Caki2 (cell line): ENCODE measurements around the gene GMPR. TPM values are rescaled to one million over a fixed set of nuclear protein-coding genes. Genes with fewer than 3 reads are reported as not detected.

Source experiments
- DNase-seq: peaks from one replicate; pipeline ENCODE4 v3.0.0-alpha.2; 2015; ENCODE audit warnings: low read depth
- in situ Hi-C: cut with HindIII; loops from 2 replicates; pipeline ENCODE4 v1.10.0; 2016; ENCODE audit warnings: low sequenced_read_pairs, low pct_unique_long_range_greater_than_20kb, mixed read lengths
- total RNA-seq: library from RNA; depleted of rRNA; stranded (reverse); fragments of >200 nt; shearing (Covaris generic); gene quantifications from 2 replicates; pipeline ENCODE4 v1.2.3, GENCODE V29; 2014; ENCODE audit warnings: low replicate concordance

Gene GMPR
- total RNA-seq, 1 experiment from 2014 or later = not detected

GRCh38 chr6:16314296-16314695 lies 75.9 kb downstream of the GMPR start:
- no peak for DNase-seq
- in situ Hi-C loops = no loop called here

DNA sequence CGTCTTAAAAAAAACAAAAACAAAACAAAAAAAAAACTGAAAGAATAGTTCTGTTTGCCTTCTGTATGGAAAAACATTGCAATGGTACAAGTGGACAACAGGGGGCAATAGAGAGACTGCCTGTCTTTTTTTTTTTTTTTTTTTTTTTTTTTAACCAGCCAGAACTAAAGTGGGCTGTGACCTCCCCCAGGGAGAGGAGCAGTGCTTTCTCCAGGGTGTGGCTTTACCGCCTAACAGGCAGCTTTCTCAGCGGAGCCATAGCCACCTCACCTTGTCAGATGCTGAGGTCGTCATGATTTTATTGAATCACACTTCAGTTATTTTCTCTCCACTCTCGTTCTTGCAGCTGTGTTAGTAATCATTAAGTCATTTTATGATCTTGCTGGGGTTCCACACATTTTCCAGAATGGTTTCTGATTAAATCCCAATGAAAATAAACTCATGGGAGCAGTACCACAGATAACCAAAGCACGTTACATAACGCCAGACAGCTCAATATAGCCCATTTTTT lies 78.4 kb downstream of the GMPR start:
- in situ Hi-C loops = no loop called here
- DNase-seq = peak; percentile 73

- no peak for DNase-seq
- in situ Hi-C loops = no loop called here
These were observed 80.2 kb downstream of the GMPR start for GRCh38 chr6:16318538-16318937.

DNA sequence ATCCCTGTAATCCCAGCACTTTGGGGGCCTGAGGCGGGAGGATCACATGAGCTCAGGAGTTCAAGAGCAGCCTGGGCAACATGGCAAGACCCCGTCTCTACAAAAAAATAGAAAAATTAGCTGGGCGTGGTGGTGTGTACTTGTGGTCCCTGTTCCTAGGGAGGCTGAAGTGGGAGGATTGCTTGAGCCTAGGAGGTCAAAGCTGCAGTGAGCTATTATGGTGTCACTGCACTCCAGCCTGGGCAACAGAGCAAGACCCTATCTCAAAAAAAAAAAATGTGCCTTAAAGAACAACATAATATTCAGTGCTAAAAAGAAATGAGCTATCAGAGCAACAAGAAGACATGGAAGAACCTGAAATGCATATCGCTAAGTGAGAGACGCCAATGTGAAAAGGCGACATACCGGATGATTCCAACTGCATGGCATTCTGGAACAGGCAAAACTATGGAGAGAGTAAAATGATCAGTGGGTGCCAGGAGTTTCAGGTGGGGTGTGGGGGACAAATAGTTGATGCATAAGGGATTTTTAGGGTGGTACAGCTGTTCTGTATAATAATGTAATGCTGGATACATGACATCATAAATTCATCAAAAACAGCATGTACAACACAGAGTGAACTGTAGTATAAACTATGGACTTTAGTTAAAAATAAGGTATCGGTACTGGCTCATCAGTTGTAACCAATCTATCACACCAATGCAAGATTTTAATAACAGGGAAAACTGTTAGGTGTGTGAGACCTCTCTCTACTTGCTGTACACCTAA lies 80.8 kb downstream of the GMPR start:
- no peak for DNase-seq
- in situ Hi-C loops = no loop called here

GRCh38 chr6:16319813-16320532 lies 81.6 kb downstream of the GMPR start:
- in situ Hi-C loops = no loop called here
- peak; percentile 60 for DNase-seq

DNA sequence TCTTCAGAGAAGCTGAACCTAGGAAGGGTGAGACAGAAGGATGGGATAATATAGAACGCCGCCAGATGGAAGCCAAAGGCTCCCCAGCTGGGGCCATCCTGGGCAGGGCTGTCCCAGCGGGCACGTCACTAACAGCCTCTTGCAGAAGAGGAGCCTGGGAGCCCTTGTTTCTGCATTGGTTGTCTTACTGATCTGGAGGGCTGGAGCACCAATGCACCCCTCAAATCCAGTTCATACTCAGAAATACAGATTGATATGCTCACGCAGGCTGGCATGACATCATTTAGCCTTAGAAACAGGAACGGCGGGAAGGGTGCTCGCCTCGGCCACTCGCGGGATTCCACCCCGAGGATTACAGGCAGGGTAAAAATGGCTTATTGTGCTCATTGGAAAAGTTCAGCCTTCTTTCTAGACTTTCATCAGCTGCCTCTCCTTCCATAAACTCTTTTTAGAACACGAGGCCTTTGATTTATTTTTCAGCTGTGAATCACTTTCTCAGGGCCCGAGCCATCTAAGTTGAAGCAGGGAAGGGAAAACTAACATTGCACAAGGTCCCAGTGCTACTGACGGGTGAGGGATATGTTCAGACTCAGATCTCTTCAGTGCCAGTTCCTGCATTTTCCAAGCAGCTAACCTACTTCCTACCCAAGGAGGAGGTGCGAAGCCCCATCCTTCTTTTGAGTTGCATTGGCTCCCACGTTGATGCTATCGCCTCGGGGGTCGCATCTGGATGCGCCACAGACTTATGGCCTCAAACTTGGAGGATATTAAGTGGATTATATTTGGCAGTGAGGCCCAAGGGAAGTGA lies 82.3 kb downstream of the GMPR start:
- DNase-seq = no peak
- in situ Hi-C loops = no loop called here

GRCh38 chr6:16321341-16321710 lies 82.9 kb downstream of the GMPR start:
- in situ Hi-C loops = no loop called here
- no peak for DNase-seq

GRCh38 chr6:16321826-16322225 lies 83.4 kb downstream of the GMPR start:
- in situ Hi-C loops = no loop called here
- DNase-seq = no peak

DNA sequence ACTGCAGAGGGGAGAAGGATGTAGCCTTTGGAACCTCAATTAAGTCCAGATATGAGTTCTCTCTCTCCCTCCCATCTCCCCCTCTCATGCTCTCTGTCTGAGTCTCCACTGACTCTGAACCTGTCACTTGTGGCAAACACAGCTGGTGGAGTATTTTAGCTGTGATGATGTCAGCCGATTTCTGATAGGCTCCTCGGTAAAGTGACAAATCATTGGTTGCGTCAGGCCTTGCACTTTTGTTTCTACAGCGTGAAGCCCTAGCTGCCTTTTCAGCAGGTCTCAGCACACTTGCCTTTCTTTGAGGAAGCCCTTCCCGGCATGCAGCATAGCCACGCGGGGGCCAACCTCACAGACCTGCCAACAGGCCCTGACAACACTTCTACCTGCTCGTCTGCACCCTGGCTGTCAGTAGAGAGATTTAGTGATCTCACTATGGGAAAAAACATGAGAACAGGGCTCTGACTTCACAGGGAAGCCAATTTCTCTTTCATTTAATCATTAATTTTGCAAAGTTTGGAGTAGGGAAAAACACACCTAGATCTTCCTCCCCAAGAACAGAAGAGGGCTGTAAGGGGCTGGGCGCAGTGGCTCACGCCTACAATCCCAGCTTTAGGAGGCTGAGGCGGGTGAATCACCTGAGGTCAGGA lies 84.4 kb downstream of the GMPR start:
- in situ Hi-C loops = no loop called here
- DNase-seq = peak; percentile 58

- in situ Hi-C loops = no loop called here
- DNase-seq = no peak
These were observed 85.8 kb downstream of the GMPR start for GRCh38 chr6:16324184-16324583.

DNA sequence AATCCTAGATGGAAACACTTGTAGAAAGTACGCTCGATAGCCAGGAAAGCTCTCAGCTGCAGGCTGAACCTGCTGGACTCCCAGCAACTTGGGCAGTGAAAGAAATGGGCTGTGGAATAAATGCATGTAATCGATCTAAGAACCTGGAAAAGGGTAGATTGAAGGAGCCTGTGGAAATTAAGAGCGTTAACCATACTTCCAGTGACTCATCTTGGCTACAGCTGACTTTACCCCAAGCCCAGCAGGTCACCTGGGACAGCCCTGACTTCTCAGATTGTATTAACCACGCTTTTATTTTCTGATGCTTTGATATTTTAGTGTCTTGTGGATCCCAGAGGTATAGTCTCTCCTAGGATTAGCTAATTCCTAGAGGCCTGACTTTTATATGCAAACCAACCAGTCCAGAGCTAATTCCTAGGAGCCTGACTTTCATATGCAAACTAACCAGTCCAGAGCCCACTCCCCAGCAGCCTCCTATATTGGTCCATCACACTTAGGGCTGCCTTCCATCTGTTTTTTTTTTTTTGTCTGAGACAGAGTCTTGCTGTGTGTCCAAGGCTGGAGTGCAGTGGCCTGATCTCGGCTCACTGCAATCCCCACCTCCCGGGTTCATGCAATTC lies 86.3 kb downstream of the GMPR start:
- DNase-seq = no peak
- in situ Hi-C loops = no loop called here

DNA sequence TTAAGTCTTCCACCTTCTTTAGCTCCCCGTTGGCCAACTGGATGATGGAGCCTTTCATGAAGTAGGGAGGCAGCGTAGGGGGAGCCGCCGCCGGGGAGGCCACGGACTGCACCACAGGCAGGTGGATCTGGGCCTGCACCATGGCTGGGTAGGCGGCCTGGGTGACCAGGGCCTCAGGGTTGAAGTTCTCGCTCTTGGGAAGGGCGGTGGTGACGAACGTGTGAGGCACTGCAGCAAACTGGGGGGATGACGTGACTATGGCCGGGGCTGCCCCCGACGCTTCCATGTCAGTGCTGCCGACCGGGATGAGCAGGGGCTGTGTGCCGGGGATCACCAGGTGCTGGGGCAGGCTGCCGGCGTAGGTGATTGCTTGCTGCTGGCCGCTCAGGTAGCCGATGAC lies 88.1 kb downstream of the GMPR start:
- DNase-seq = no peak
- in situ Hi-C loops = no loop called here

DNA sequence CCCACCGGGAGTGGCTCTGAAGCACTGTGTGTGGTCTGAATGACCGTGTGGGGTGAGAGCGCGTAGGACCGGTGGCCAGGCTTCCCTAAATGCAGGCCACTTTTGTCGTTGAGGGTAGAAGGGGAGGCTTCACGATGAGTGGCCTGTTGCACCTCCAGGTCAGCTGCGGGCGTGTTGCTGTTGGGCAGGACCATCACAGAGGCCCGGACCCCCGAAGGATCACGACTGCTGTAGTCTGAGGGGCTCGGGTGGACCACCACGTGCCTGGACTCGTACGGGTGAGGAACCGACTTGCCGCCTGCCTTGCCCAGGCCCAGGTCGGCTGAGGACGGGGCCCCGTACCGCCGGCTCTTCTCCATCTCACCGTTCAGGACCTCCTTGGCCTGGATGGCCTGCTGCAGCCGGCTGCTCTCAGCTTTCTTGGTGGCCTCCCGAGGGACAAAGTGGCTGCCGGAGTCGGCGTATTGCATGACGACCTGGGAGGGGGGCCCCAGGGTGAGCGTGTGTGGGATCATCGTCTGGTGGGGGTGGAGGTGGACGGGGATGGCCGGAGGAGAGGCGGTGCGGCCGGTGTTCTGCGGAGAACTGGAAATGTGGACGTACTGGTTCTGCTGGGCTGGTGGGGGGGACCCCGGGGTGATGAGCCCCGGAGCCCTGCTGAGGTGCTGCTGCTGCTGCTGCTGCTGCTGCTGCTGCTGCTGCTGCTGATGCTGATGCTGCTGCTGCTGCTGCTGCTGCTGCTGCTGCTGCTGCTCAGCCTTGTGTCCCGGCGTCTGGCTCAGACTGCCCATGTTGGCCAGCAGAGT lies 88.8 kb downstream of the GMPR start:
- in situ Hi-C loops = no loop called here
- DNase-seq = no peak

DNA sequence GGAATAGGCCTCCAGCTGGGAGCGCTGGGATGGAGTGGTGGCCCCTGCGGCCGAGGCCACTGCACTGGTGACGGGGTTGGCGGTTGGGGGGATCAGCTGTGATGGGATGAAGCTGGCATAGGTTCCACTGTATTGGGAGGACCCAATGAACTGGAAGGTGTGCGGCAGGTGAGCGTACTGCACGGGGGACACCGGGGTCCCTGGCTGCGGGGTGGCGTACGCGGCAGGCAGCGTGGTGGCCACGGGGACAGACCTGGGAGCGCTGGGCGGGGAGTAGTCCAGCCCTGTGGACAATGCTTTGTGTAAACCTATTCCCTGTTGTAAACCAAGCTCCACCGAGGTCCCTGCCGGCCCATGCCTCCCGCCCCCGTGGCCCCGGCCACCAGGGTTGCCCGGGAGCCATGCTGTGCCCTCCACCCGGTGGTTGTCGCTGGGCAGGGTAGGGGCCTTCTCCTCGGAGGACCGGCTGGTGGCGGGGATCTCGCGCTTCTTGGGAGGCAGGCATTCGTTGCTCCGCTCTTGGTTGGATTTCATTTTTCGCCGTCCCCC lies 89.5 kb downstream of the GMPR start:
- DNase-seq = no peak
- in situ Hi-C loops = no loop called here

GRCh38 chr6:16329233-16329632 lies 90.8 kb downstream of the GMPR start:
- in situ Hi-C loops = no loop called here
- DNase-seq = no peak

DNA sequence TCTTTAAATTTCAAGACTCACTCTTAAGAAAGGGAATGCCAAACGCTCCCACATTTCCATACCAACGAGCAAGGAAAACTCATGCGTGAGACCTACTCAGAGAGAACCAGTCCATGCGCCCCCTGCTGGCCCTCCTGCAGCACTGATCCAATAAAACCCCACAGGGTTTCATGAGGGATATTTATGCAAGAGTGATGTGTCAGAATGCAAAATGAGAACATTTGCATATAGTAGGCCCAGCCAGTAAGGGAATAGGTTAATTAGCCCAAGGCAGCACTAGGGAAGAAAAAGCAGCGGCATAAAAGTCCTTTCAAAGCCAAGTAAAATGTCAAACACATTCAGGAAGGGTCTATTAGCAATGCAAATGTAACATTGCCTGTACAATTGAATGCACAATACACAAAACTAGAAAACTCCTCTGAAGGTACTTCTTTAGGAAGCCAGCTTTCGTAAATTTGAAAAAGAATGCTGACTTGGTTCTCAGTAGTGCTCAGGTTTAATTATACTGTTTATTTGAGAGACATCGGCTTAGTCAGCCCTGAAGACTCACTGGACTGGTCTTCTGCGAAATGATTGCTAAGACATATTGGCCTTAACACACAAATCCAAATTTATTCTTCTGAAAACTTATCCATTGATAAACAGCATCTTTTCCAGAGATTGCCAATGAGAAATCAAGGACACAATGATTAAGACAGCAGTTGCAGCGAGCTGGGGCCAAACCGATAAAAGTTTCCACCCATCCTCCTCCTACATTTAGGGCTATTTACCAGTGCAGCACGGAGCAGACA lies 93.2 kb downstream of the GMPR start:
- DNase-seq = peak; percentile 71
- in situ Hi-C loops = no loop called here
